GM19193 (cell line): ENCODE data around the gene ORC2.

Source experiments
- POLR2A ChIP-seq: IDR thresholded peaks from 4 replicates; pipeline ENCODE4 v1.6.1; 2011; ENCODE audit not compliant: insufficient read depth, insufficient read length; ENCODE audit errors: extremely low read depth

ORC2 gene

DNA sequence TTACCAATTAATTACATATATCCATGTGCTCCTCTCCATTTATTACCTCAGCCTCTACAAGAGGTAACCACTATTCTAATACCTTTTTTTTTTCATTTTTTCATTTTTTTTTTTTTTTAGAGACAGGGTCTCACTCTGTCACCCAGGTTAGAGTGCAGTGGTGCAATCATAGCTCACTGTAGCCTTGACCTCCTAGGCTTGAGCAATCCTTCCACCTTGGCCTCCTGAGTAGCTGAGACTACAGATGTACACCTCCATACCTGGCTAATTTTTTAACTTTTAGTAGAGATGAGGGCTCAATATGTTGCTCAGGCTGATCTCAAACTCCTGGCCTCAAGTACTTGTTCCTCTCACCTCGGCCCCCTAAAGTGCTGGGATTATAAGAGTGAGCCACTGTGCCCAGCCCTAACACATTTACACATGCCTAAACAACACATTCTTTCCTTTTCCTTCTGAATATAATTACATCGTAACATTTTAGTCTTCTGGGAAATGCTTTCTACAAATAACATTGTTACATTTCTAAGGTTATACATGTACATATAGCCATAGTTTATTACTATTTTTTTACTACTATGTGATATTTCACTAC lies 85.1 kb downstream of the ORC2 start:
- TF ChIP-seq POLR2A = no peak

DNA sequence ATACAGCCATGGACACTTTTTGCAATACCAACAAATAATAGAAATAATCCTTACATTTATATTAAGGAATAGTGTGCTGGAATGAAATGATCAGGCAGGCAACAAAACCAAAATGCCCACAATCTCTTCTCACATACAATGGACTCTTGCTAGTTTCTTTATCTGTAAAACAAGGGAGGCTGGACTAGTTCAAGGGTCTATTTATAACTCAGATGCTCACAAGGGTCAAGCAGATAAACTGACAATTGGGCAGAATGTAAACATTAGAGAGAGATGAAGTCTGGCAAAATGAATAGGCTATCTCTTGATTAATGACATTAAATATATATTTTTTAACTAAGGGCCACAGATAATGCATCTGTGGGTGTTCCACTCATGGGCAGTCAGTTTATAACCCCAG lies 86.0 kb downstream of the ORC2 start:
- no peak for TF ChIP-seq POLR2A

DNA sequence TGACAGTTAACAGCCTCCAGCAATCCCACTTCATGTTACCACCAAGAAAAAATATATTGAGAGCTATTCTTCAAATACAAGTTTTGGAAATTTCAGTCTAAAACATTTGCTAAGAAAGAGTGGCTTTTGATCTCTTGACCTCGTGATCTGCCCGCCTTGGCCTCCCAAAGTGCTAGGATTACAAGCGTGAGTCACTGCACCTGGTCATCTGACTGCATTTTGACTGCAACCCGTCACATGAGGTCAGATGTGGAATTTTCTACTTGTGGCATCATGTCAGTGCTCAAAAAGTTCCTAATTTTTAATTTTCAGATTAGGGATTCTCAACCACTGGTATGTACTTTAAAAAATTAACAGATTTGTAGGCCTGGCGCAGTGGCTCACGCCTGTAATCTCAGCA lies 89.9 kb downstream of the ORC2 start:
- no peak for TF ChIP-seq POLR2A

DNA sequence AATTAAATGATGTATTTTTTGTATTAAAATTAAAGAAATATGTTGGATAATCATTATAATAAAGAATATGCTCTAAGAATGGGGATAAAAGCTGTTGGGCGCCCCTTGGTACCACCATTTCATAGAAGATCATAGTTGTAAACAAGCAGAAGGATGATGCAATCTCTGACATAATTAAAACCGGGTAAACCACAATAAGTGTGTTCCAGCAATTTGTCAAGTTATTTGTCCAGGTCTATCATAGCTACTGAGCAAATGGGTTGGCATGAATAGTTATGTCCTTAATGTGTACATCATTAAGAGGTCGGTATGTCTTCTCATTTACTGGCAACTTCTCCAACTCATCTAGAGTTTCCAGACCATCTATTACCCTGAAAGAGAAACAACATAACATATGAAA lies 92.3 kb downstream of the ORC2 start:
- no peak for TF ChIP-seq POLR2A

DNA sequence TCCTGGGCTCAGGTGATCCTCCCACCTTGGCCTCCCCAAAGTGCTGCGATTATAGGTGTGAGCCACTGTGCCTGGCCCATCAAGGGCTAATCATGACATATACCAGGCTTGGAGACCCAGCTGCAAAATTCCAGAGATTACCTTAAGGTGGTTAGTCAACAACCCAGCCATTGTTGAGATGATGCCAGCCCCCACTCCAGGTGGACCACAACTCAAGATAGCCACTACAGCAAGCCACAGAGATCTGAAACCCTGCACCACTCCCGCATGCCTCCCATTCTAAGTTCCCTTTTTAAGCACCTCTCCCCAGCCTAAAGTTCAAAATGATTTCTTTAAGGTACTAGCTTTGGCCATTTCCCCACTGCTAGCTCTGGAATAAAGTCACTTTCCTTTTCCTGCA lies 94.4 kb downstream of the ORC2 start:
- no peak for TF ChIP-seq POLR2A

DNA sequence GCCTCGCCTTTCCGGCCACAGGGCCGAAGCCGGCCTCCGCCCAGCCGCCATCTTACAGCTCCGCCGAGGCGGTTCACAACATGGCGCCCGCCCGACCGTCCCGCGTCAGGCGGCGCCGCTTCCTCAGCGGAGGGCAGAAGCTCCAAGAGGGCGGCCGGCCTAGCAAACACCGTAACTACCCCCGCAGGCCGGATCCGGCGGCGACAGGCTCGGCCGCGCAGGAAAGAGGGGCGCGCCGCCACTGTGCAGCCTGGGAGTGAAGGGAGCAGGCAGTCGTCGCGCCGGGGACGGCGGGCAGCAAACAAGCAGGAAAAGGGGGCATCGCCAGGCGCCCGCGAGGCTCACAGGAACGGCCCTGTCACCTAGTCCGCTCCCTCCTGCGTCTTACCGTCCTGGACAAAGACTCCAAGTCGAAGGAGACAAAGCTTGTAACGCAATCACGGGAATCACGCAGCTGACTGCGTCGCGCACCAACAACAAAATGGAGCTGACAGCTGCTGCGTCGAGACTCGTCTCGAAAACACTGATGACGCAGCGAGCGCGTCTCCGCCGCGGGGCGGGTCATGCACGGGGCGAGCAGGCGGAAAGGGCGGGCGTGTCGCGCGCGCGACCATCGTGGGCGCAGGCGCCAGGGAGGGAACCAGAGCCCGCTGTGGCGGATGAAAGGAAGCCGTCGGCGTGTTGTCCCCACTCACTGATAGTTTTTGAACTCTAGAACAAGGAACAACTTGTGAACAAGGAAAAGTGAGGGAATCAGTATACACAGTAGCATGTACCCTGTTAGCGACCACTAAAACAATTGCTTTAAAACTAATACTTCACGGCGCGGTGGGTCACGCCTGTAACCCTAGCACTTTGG lies 99.1 kb downstream of the ORC2 start, which contains the start of gene CLK1:
CLK1 (minus strand) TSS at position 483 of the 859 bp plus-strand sequence. CDS start 2,796 bp downstream, outside the sequence.
- TF ChIP-seq POLR2A = peak; percentile 99

DNA sequence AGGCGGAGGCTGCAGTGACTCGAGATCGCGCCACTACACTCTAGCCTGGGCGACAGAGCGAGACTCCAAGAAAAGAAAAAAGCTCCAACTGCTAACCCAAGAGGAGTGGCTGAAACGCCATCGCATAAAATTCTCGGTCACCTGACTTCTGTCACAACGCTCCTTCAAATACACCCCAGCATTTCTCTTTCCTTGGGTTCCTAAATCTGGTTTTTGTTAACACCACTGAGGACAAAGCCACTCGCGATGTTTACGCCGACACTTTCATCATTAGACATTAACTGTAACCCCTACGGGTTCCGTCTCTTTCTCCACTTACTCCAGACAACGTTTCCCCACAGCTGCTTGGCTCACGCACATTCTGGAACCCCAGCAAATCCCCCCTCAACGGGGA lies 99.7 kb downstream of the ORC2 start:
- TF ChIP-seq POLR2A = no peak

DNA sequence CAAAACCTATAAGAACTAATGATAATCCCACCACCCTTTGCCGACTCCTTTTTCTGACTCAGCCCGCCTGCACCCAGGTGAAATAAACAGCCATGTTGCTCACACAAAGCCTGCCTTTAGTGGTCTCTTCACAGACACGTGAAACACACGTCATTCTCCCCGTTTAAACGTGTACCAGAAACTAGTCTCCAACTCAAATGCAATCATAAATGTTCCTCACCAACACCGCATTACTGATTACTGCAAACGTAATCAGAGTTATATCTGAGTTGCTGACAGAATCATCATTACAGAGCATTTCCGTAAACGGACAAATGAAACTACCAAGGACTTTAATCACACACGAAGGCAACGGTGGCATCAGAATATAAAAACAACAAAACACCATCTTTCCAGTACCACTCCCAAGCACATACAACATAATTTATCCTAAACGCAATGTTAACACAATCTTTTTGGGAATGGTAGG lies 100.9 kb downstream of the ORC2 start:
- no peak for TF ChIP-seq POLR2A

DNA sequence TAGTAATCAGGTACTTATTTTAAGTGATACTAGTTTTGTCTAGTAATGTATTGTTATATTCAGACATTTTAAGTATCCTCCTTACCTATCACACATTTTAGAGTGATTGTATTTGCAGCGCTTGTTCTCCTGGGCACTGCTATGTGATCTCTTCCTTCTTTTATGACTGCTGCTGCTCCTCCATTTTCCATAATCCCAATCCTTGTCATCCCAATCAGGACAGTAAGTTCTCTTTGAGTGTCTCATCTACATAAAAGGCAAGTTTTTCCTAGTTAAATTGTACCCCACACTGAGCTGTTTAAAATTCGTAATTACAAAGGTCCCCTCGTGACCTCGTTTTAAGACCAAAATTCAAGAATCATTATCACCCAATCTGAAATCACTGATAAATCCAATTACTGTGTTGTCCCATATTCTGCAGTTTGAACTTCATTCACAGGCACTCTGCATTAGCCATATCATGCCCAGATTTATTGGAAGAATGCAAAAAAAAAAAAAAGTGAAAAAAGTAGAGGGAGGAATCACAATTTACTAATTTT lies 101.8 kb downstream of the ORC2 start:
- TF ChIP-seq POLR2A = no peak

DNA sequence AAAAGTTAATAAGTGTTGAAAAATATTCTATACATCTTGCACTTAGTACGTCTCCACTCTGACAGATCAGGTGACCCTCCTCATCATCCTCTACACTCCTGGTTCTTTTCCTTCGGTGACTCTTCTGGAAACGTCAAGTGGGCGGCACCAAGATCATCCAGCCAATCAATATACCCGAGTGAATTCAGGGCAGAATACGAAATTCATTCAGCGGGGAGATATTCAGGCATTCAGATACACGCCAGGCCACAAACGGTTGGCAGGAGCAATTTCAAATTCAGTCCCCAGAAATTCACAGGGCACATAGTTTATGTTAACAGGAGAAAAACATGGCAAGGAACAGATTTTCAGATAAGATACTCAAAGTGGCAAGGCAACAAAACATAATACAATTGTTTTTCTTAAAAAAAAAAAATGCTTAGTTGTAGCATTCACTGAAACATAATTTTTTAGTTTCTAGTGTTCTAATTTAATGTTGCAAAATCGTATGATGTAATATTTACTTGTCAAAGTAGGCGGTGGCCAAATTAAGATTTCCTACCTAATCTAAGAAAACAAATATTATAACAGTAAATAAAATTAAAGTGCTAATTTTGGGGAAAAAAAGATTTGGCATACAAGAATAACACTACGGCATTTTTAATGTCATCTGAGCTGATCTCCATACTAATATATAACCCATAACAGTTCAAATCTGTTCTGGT lies 103.2 kb downstream of the ORC2 start:
- no peak for TF ChIP-seq POLR2A
